GM12891 (cell line): ENCODE data around the gene C1orf216.
"Not testable (repeated sequence)": the region's sequence is repeated elsewhere in the genome, so short reads cannot be mapped to it uniquely, and the experiment has no call there.

Experiments used
- DNase-seq: peaks from one replicate; pipeline ENCODE4 v3.0.0; 2011; ENCODE audit warnings: low spot score; ENCODE audit not compliant: insufficient read length
- FAIRE-seq: peaks from 2 replicates; lab custom pipeline; 2011; peaks lifted over from hg19 to GRCh38; lab: Jason Lieb, UNC
- PAX5 ChIP-seq: IDR thresholded peaks from 2 replicates; pipeline ENCODE4 v1.6.1; 2011; ENCODE audit warnings: low read length, moderate library complexity, mild to moderate bottlenecking; ENCODE audit not compliant: insufficient read depth, severe bottlenecking
- POLR2A ChIP-seq: IDR thresholded peaks from 2 replicates; pipeline ENCODE4 v1.6.1; 2011; ENCODE audit warnings: low read depth, low read length, control low read depth
- POLR2AphosphoS5 ChIP-seq: IDR thresholded peaks from 2 replicates; pipeline ENCODE4 v1.6.1; 2011; ENCODE audit warnings: low read depth, low read length, control low read depth
- POU2F2 ChIP-seq: IDR thresholded peaks from 2 replicates; pipeline ENCODE4 v1.6.1; 2011; ENCODE audit warnings: low read depth, mild to moderate bottlenecking, control low read depth, low read length, moderate library complexity
- SPI1 ChIP-seq: IDR thresholded peaks from 2 replicates; pipeline ENCODE4 v1.6.1; 2011; ENCODE audit warnings: low read depth, low read length, control low read depth
- TAF1 ChIP-seq: IDR thresholded peaks from 2 replicates; pipeline ENCODE4 v1.6.1; 2011; ENCODE audit warnings: low read depth, low read length, control low read depth

C1orf216 gene

DNA sequence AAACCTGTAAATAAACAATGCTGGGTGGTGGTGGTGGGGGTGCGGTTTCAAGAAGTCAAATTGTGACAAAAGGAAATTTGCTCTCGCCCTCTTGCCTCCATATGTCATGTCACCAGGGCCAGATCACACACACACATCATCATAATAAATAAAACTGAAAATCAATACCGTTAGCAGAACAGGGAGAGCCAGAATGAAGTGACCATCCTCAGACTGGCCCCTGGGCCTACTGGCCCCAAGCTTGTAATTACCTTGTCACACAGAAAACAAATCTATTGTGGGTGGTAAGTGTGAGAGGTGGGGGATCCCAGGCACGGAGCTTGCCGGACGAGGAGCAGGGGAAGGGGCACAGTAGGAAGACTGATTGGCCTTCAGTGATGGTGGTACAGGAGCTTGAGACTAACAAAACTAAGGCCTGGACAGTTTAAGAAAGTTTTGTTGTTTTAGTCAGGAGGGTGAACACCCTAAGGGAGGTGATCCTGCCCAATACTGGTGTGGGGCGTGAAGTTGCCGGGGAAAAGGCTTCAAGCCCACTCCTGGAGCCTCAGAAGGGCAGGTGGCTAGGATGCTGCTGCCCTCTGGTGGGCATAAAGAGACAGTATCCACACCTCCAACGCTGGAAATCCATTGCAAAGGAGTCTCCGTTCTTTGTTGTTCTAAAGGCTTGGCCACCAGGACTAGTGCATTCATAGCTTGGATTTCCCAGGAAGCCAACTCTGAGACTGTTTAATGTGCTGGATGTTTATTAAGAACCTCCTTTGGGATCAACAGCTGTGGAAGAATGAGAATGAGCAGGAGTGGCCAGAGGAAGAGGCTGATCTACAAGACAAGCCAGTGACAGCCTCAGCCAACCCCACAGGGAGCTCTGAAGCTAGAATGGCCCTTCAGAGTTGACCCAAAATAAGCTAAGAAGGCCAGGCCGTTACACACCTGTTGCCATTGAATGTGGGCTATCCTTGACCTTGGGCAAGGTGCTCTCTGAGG, 8.1 kb upstream of the C1orf216 start:
- DNase-seq (no peak), FAIRE-seq (peak; percentile 77)
- no peak for TF ChIP-seq TAF1
- TF ChIP-seq SPI1 = no peak
- TF ChIP-seq POLR2A = no peak
- no peak for TF ChIP-seq POLR2AphosphoS5
- no peak for TF ChIP-seq PAX5
- no peak for TF ChIP-seq POU2F2

DNA sequence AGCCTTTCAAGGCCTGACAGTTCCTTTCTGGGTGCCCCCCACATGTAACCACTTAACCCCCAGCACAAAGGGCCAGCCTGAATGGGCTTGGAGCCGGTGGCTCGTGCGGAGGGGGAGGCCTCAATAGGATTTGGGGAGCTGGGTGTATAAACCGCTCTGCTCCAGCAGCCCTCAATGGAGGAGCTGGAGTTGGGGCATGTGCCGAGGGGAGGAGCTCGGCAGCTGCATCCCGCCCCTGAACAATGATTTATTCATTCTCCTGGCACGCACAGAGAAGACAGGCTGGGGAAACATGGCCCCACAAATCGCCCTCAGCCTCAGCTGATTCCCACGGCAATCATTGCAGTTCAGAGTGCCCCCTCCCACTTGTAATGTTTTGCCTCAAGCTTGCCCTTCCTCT, 6.9 kb upstream of the C1orf216 start:
- DNase-seq (no peak), FAIRE-seq (no peak)
- TF ChIP-seq PAX5 (no peak), TAF1 (no peak), POLR2AphosphoS5 (no peak), POLR2A (no peak), SPI1 (no peak), POU2F2 (no peak)

DNA sequence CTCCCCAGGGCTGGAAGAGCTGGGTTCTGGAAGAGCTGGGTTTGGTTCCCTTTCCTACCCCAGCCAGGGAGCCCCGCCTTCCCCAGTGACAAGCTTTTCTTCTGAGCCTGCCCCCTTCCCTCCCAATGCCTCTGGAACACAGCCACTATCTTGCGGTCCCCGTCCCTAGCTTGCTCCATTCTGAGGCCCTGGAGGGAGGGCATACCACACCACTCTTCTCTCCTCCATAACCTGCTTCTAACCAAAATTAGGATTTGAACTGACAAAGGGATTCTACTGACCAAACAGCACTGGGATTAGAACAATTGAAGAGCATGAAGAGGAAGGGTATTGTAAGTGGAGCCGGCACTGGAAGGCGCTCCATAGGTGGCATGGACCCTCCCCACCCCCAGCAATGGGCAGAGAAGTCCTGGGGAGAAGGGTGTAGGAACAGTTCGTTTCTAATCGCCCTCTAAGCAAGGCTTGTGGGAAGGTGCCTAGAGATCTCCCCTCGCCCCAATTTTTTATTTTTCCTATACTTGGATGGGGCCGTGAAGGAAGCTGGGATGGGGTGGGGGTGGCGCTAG, 690 bp downstream of the C1orf216 start:
- DNase-seq (no peak), FAIRE-seq (no peak)
- TF ChIP-seq POU2F2 (no peak), TAF1 (no peak), PAX5 (no peak), SPI1 (no peak)

DNA sequence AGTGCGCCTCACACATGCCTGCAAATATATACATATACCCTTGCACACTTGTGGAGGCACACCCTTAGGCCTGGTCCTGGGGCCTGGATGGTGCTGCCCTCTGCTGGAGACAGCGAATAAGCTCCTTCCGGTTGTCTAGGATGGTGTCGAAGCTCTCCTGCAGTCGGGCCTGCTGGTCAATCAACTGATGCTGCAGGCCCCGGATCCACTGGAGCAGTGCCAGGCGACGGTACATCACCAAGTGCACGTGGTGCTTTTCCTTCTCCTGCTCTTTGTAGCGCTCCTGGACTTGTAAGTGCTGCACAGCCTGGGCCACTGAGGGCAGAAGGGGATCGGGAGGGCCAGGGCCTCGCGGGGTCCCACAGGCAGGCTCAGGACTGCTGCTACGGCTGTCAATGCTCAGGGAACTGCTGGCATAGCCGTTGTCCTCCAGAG, 3.1 kb downstream of the C1orf216 start:
- peak; percentile 87 for FAIRE-seq
- peak; percentile 73 for DNase-seq
- TF ChIP-seq TAF1 = no peak
- TF ChIP-seq PAX5 = no peak
- TF ChIP-seq POU2F2 = no peak
- no peak for TF ChIP-seq POLR2AphosphoS5
- no peak for TF ChIP-seq SPI1

DNA sequence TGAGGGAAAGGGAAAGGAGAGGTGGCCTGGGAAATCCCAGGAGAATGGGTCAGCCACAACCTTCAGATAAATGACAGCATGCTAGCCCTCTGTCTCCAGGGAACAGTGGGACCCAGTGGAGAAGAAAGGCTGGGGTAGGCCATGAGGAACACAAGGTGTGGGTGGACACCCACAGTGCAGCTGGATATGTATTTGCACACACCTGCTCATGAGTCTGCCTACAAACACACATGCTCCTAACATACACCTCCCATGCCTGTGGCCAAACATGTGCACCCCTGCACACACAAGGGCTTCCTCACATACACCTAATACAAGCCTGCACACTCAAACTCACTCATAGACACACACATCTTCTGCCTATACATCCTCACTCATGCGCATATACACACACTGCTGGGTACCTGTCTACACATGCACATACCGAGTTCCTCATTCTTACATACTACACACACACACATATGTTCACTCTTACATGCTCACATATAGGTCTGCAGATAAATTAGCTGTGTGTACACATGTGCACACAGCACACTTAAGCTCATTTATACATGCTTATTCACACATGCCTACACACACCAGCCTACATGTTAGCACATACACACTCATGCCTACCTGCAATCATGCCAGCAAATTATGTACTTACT, 3.6 kb downstream of the C1orf216 start:
- no peak for FAIRE-seq
- no peak for DNase-seq
- TF ChIP-seq POU2F2 = 0 out of 2 replicates have a peak, but pooled peaks have one; percentile 15
- no peak for TF ChIP-seq POLR2AphosphoS5

DNA sequence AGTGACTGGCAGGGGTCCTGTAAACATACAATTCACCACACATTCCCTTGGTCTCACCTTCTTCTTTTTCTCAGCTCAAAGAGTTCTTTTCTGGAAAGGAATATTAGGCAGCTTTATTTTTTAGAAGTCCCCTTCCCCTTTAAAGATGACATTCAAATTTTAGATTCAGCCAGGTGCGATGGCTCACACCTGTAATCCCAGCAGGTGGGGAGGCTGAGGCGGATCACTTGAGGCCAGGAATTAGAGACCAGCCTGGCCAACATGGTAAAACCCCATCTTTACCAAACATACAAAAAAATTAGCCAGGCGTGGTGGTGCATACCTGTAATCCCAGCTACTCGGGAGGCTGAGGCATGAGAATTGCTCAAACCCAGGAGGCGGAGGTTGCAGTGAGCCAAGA, 7.6 kb downstream of the C1orf216 start:
- FAIRE-seq, DNase-seq: not testable (repeated sequence)

DNA sequence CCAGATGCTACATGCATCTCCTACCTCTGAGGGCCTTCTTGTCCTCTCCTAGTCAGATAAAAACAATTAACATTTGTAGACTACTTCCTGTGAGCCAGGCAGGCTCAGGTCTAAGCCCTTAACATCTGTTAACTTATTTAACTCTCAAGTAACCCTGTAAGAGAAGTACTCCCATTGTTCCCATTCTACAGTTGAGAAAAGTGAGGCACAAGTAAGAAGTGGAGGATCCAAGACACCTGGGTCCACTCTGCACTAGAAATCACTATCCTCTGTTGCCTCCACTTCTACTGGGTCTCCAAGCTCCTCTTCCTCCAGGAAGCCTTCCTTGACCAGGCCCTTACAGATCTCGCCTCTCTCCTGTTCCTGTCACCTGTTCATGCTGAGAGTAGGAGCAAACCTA, 9.7 kb downstream of the C1orf216 start:
- no peak for DNase-seq
- no peak for TF ChIP-seq POLR2A
- TF ChIP-seq TAF1 = no peak
- TF ChIP-seq POLR2AphosphoS5 = no peak
- no peak for TF ChIP-seq POU2F2
- TF ChIP-seq SPI1 = no peak
- no peak for TF ChIP-seq PAX5
- peak; percentile 20 for FAIRE-seq

DNA sequence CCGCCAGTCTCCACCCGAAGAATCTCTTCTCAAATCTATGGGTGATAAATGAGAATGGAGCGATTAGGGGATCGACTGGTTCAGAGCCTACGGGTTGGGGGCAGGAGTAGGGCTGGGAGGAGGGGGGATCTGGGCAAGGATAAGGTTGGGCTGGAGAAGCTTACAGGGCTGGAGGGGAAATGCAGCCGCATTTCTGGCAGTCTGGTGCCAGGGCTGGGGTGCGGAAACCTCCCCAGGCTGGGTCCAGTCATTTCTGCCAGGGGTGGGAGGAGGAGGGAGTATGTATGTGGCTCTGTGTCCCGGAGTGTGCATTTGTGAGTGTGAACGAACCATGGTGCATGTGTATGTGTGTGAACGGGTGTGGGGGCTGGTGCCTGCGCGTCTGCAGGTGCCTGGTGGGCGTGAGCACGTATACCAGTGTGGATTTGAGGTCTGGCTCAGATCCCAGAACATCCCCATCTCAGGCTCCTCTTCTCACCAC, 10.2 kb downstream of the C1orf216 start:
- DNase-seq (no peak), FAIRE-seq (peak; percentile 5)
- TF ChIP-seq POU2F2 (no peak), TAF1 (no peak), POLR2AphosphoS5 (no peak), POLR2A (no peak), PAX5 (no peak), SPI1 (no peak)

DNA sequence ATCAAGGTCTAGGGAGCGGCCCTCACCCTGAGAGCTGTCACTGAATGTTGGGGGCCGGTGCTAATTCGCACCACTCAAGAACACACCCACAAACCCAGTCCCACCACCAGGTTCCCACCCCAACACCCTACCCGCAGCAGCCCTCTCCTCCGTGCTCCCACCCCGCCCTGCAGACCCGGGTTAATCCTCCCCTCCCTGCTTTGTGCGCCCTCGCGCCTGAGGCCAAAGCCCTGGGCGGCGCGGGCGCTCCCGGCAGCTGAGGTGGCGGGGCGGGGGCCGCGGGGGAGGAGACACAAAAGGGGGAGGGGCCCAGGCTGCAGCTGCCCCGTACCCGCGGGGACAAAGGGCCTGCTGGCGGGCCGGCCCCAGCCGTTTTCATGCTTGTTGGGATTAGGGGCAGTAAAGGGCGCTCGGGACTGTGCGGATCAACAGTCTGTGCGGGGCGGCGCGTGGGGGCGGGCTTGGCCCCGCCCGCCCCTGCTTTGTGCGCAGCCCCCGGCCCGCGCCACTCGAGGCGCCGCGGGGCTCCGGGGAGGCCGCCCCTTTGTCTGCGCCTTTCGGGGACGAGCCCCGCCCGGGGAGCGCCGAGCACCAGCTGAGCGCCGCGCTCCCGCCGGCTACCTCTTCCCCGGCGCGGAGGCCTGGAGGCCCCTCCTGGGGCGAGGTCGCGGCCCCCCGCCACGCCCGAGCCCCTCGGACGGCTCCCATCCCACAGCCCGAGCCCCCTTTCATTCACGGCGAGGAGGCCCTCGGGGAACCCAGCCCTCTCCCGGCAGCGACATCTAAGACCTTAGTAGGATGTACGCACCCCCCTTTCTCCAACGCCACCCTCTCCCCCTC, 10.9 kb downstream of the C1orf216 start:
- DNase-seq (peak; percentile 66), FAIRE-seq (no peak)
- TF ChIP-seq POU2F2 (no peak), SPI1 (no peak), POLR2AphosphoS5 (no peak), POLR2A (no peak), TAF1 (no peak), PAX5 (no peak)
